HG02623 (cell line): ENCODE results near the gene PTGDS.
A peak's percentile ranks its signal among the peaks of the same experiment; 100 is the strongest.

Source experiments
- ATAC-seq: cut with Tn5 transposase; IDR thresholded peaks from one replicate; pipeline ENCODE4 v1.9.1; 2021; ENCODE audit warnings: moderate library complexity; ENCODE audit not compliant: unreplicated experiment

Gene PTGDS

DNA sequence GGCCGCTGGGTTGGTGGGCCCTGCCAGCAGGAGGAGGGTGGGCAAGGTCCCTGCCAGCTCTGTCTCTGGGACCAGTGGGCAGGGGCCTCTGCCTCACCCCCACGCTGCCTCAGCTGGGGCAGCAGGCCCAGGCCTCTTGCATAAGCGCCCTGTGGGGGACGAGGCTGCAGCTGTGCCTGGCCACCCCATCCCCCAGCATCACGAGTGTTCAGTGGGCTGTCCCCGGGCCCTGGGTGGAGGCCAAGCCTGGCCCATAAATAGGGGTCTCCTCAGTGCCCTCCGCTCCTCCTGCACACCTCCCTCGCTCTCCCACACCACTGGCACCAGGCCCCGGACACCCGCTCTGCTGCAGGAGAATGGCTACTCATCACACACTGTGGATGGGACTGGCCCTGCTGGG lies at the start of gene PTGDS:
PTGDS (plus strand) TSS at position 282 of the 400 bp plus-strand sequence; CDS start at position 357, 75 bp downstream.
- no peak for ATAC-seq

DNA sequence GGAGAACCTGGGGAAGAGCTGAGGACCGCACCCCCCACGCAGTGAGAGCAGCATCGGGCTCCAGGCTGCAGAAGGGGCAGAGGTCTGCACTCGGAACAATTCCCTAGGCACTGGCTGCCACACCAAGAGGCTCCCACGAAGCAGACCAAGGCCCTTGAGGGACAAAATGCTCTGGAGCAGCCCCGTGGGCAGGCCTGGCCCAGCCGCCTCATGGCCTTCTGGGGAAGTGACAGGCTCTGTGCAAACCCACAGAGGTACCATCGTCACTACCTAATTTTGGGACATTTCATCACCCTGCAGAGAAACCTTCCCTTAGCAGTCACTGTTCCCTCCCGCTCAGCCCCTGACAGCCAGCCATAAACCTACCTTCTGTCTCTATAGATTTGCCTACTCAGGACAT lies 48.7 kb upstream of the PTGDS start:
- ATAC-seq, result no peak

DNA sequence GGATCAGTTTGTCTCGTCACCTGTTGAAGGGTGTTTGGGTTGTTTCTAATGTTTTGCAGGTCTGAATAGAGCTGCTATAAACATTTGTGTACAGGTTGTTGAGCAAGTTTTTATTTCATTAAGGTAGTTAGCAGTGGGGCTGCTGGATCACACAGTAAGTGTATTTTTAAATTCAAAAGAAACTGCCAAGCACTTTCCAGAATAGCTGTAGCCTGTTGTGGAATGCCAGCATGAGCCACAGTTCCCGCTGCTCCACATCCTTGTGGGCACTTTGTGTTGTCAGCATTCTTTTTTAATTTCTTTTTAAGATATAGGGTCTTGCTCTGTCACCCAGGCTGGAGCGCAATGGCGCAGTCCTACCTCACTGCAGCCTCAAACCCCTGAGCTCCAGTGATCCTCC lies 47.3 kb upstream of the PTGDS start:
- no peak for ATAC-seq

DNA sequence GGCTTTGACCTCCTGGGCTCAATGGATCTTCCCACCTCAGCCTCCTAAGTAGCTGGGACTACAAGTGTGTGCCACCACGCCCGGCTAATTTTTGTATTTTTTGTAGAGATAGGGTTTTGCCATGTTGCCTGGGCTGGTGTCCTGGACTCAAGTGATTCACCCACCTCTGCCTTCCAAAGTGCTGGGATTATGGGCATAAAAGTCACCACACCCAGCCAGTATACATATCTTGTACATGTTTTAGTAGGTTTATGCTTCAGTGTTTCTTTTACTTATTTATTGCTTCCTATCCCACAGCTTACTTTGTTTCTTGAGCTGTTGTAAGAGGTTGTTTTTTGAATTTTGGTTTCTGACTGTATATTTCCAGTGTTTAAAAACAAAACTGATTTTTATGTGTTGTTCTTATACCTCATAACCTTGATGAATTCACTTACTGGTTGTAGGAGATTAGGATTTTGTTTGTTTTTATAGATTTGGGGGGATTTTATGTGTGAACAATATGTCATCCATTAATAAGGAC lies 45.6 kb upstream of the PTGDS start:
- no peak for ATAC-seq

DNA sequence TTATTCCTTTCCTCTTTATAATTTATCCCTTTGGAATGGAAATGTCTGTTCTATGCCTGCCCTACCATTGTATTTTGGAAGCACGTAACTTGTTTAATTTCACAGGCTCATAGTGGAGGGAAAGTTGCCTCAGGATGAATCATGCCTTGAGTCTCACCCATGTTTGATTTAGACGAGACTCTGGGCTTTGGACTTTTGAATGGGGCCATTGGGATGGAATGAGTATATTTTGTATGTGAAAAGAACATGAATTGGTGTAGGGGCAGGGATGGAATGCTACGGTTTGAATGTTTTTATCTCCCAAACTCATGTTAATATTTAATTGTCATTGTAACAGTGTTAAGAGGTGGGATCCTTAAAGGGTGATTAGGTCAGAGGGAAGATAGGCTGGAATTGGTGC lies 43.0 kb upstream of the PTGDS start:
- ATAC-seq, result no peak

DNA sequence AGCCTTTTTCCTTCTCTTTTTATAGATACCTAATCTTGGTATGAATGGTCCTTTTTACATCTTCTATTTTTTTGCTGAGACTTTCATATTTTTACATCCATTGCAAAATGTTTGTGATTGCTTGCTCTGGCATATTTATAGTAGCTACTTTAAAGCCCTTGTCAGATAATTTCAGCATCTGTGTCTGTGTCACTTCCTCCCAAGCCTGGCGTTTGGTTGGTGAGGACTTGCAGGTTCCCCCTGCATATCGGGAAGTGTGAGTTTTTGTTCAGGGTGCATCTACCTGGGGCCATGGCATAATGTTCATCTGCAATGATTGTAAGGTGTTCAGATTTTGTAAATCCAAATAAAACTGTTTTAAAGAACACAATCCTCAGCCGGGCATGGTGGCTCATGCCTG lies 41.7 kb upstream of the PTGDS start:
- no peak for ATAC-seq

DNA sequence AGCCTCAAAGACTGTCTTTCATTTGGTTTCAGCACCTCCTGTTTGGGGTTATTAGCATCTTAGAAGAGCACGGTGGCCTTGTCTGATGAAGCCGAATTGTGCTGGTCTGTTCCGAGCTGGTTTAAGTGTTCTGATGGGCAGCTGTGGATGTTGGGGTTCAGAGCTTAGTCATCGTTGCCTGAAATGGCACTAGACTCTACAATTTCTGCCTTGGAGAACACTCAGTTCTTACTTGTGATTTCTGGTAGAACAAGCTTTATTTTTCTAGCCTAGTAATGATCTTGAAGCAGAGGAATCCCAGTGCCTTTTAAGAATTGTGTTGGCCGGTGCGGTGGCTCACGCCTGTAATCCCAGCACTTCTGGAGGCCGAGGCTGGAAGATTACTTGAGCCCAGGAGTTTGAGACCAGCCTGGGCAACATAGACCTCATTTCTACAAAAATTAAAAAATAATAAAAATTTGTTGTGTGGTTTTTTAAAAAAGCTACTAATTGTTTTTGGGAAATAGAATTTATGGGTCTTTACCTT lies 40.6 kb upstream of the PTGDS start:
- ATAC-seq, result no peak

DNA sequence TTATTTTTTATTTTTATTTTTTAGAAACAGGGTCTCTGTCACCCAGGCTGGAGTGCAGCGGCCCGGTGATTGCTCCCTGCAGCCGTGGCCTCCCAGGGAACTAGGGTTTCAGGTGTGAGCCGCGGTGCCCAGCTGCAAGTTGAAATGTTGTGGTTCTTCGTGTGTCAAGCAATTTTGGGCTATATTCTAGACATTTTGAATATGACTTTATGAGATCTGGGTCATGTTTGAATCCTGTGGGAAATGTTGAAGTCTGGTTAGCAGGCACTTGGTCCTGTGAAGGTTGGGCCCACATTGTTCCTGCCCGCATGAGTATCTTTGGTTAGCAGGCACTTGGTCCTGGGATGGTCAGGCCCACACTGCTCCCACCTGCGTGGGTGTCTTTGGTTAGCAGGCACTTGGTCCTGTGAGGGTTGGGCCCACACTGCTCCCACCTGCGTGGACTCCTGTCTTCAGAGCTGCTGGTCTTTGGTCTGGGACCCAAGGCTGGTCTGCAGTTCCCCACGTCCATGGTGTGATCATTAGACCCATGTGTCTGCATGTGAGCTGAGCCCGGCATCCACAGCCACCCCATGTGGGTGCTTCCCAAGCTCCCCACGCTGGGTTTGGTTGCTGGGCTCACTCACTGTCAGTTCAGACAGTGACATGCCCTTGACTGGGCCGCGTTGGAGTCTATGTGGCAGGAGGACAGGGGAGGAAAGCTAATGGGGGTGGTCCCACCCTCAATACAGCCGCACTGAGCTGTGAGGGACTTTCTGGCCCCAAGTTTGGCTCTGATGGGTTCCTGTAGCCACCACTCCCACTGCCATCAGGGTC lies 39.9 kb upstream of the PTGDS start:
- no peak for ATAC-seq

DNA sequence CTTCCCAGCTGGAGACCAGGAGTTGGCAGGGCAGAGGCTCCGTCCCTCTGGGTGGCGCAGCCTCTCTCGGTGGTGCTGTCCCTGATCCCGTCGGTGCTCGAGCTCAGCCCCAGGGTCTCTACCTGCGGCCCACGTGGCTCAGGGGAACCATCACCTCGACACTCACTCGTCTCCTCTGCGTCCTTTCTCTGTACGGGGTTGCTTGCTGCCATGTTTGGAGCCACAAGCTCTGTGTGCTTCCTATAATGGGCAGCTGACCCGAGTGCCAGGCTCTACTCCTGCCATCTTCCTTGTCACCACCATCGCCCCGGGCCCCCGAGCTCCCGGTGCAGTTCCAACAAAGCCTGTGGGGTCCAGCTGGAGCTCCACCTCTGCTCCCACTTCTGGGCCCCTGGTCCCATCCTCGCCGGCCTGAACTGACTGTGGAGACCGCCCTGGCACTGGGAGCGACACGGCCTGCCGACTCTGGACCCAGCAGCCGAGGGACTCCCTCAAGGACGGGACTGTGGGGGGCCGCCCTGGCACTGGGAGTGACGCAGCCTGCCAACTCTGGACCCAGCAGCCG lies 37.8 kb upstream of the PTGDS start:
- ATAC-seq, result no peak

DNA sequence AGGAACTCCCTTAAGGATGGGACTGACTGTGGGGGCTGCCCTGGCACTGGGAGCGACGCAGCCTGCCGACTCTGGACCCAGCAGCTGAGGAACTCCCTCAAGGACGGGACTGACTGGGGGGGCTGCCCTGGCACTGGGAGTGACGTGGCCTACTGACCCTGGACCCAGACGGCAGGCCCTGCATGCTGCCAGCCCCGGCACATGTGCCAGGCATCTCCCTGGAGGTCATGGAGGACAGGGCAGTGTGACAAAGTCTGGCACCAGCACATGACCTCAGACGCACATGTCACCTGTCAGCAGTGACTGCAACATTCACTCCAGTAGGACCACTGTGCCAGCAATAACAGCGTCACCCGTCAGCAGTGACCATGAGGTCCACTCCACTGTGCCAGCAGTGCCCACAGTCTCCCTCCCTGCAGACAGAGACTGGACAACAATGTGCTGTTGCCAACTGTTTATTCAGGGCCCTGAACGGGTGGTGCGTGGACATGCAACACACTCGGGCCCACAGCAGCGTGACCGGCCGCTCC lies 37.2 kb upstream of the PTGDS start:
- ATAC-seq, result no peak

DNA sequence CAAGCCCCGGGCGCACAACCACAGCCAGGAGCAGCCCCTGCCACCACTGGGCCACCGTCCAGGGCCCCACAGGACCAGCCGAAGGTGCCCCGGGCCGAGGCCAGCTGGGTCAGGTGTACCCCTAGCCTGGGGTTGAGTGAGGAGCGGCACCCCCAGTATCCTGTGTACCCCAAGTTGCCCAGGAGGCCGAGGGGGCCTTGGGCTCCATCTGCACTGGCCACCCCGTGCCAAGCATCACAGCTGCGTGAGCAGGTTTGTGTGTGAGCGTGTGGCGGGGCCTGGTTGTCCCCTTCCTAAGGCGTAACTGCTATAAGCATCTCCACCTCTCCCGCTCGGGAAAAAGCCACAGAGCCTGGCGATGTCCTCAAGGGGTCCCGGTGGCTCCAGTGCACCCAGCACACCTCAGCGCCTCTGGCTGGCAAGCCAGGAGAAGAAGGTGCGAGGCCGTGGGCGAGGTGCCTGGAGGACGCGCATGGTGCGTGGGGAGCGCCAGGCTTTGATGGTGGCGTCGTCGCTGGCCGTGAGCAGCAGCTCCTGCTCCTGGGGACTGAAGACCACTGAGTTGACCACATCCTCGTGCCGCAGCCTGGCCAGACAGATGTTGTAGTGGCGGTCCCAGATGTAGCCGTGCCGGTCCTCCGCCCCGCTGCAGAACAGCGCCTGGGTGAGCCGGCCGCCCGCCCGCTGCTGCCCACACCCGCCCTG lies 36.6 kb upstream of the PTGDS start:
- no peak for ATAC-seq

DNA sequence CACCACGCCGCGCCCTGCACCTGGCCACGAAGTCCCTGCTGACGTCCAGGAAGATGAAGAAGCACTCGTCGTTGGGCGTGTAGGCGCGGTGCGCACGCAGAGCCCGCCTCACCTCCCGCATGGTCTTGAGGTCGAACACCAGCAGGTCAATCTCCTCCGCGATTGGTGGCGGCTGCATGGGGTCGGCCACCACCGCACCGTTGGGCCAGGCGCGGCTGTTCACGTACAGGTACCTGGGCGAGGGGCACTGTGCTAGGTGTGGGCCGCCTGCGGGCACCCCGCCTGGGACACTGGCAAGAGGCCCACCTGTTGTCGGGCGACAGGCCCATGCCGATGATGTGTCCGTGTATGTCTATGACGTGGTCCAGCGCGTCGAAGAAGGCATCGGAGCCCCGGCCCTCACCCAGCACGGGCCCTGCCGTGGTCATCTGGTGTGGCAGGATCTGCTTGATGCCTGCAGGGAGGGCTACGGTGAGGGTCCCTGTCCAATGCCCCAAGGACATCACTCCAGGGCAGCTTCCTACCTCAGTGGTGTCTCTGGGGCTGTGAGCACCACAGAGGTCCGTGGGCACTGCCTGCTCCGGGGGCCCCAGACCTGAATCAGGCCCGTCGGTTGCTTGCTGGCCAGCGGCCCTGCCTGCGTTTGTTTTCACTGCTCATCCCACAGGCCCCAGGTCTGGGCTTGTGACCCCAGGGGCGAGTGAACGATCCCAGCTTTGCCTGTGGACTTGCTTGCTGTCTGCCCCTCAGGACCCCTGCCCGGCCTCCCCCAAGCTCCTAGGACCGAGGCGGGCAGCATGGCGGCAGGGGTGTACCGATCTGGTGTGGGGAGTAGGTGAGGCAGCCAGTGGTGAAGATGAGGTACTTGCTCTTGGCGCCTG lies 35.8 kb upstream of the PTGDS start:
- no peak for ATAC-seq

DNA sequence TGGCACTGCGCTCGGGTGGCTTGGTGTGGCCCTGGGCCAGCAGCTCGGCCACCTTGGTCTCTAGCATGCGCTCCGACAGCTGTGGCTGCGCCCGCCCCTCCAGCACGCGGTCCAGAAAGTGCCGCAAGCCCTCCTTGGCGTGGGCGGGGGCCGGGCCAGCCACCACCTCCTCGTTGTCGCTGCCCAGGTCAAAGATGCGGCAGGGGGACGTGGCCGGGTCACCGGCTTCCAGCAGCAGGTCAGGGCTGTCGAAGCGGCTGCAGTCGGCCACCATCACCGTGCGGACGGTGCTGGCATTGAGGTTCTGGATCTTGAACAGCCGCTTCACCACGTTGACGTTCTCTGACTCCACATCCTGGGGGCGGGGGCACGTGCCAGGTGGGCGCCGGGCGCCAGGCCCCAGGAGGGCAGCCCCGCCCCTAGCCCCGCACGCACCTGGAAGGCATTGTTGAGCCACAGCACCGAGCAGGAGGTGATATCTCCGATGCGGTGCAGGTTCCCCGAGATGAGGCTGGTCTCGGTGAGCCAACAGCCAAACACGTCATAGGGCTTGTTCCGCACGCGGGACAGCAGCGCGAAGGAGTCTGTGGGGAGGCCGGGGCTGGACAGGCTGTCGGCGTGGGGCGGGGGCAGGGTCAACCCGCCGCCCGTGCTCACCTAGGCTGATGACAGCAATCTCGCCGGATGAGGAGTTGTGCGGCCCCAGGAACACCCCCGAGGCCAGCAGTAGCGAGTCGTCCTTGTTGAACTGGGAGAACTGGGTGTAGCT lies 35.0 kb upstream of the PTGDS start:
- no peak for ATAC-seq

DNA sequence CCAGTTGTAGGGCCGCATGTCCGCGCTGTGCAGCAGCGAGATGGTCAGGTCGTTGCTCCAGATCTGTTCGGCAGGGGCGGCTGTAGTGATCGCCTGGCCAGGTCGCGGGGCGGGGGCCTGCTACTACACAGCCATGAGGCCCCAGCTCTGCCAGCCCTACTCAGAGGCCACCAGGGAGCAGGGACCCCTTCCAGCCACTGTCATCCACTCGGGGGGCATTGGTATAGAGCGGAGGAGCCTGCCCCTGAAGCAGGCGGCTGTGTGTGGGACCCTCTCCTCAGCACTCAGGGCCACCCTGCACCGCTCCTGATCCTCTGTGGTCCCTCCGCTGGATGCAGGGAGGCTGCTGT lies 34.4 kb upstream of the PTGDS start:
- ATAC-seq, result no peak

DNA sequence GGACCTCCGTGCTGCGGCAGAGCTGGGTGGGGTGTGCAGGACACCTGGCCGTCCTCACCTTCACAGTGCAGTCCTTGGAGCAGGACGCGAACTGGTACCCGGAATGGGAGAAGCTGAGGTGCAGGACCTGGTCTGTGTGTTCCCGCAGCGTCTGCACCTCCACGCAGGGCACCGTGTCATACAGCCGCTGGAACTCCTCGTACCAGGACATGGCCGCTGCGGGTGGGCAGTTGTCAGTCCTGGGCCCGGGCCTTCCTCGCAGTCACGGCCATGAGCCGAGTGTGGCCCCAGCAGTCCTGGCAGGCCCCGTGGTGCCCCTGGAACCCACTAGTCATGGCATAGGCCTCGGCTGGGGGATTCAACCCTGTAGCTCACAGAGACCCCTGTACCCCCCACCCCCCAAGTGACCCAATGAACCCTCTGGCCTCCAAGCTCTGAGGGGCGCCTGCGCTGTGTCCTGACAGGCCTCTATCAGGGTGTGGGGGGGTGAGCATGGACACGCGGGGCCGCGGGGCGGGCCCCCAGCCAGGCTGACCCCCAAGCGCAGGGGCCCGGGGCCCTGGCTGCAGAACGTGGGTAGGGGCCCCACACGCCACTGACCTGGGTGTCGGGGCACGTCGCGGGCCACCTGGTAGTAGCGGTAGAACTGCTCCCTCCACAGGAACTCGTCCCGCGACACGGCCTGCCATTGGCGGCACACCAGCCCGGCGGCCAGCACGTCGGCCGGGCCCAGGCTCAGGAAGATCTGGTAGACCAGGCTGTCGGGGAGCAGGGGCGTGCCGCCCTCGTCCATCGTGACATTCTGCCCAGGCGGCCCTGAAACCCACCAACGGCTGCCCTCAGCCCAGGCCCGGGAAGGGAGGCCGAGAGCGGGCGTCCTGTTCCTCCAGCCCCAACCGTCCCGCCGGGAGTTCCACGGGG lies 33.8 kb upstream of the PTGDS start:
- peak; percentile 18 for ATAC-seq

DNA sequence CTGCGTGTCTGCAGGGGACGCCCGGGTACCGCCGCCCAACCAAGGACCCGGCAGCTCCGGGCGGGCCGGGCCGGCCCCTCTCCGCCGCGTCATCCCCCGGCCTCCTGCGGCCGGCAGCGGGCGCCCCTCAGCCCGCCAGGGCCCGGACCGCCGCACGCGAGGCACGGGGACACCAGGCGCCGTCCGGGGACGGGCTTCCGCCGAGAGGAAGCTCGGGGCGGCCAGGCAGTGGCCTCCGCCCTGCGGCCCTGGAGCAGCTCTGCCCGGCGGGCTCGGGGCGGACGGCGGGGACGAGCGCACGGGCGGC lies 33.1 kb upstream of the PTGDS start:
- ATAC-seq, result peak; percentile 23

DNA sequence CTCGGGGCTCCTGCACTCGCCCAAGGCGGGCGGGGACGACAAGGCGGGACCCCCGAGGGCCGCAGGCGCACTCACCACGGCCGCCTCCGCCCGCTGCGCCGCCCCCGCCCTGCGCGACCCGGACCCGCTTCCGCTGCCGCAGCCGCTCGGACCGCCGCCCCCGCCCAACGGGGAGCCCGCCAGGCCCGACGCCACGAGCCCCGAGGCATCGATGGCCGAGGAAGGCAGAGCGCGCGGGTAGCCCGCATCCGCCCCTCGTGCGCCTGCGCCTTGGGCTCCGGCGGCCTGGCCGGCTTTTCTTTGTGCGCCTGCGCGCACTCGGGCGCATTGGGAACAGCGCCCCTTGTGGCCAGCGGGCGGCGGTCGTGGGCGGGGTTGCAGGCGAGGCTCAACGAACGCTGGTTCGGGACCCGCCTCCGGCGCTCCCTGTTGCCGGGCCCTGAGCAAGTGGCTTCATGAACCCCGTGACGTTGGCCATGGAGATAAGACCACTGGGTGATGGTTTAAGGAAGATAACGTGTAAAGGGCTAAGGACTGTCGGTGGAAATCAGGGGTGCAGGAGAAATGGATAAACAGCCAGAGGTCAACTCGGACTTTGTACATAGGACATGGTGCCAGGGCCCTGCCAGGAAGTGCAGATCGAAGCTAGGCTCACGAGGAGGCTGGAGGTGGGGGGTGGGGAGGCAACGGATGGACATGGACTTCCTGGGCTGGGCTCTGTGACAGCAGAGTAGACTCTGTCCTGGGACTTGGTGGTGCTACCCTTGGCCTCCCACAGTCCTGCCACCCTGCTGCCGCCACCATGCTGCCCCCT lies 32.6 kb upstream of the PTGDS start, which contains the start of the genes C8G and FBXW5:
C8G (plus strand) TSS at position 725 of the 814 bp plus-strand sequence; CDS start at position 803, 78 bp downstream.
FBXW5 (minus strand) TSS at position 220 of the 814 bp plus-strand sequence. CDS start 655 bp downstream, outside the sequence.
- peak; percentile 61 for ATAC-seq
